ENCODE data around the gene SPATA45. TPM values are rescaled to one million over a fixed set of nuclear protein-coding genes. Genes with fewer than 3 reads are reported as not detected.

The SPATA45 gene
- total and polyA plus RNA-seq, 2 of the 13 experiments (the other 11 are each of a cell fraction or from before 2014, with no cell fraction given): 0.17 to 0.64 TPM

DNA sequence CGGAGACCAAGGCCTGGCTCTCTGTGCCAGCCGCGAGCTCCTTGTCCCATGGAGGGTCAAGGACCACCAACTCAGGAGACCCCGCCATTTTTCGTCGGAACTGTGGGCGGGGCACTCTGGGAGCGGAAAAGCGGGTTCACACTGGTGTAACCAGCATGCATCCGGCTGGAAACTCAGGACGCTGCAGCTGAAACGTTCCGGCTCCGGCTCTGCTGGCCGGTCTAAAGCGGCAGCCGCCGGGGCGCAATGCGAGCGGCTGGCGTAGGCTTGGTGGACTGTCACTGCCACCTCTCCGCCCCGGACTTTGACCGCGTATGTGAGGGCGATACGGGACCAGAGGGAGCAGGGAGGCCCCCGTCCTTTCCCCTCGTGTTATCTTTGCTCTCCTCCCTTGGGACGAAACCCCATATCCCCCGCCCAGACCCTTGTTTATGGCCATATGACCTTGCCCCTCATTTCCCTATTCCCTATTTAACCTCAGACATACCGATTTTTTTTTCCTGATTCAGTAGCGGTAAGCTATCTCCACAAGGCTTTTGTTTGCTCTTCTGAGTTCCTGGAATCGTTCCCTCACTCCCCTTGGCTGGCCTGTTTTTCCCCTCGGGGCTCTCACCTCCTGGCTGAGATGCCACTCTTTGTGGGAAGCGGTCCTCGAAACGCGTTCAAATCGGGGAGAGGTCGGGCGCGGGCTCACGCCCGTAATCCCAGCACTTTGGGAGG, 55.6 kb downstream of the SPATA45 start, which contains the start of the genes NSL1 and TATDN3 (continued):
- TF ChIP-seq HNF4G (IDR thresholded peaks at IDR 0.05; ENCODE audit: borderline replicate concordance, low read depth, low read length) (peak; percentile 99), HNF4G (CRISPR knock-in tag; IDR thresholded peaks at IDR 0.05; ENCODE audit: borderline replicate concordance, low read depth) (peak; percentile 99), KMT2B (CRISPR knock-in tag; IDR thresholded peaks at IDR 0.05) (peak; percentile 98), MAF1 (CRISPR knock-in tag; IDR thresholded peaks at IDR 0.05; ENCODE audit: borderline replicate concordance) (peak; percentile 84), SIN3A (IDR thresholded peaks at IDR 0.05; ENCODE audit: borderline replicate concordance, low read depth, low read length) (peak; percentile 95; the same call in 1 of the 2 replicates), ZIK1 (CRISPR knock-in tag; IDR thresholded peaks at IDR 0.05; ENCODE audit: borderline replicate concordance, low read depth) (peak; percentile 95), ZBTB3 (CRISPR knock-in tag; IDR thresholded peaks at IDR 0.05; ENCODE audit: borderline replicate concordance, low read depth) (peak; percentile 80; the same call in 1 of the 2 replicates), ZNF326 (CRISPR knock-in tag; IDR thresholded peaks at IDR 0.05; ENCODE audit: borderline replicate concordance) (0 out of 2 replicates have a peak, but pooled peaks have one; percentile 9), ZNF746 (CRISPR knock-in tag; IDR thresholded peaks at IDR 0.05) (peak; percentile 95), ZNF891 (CRISPR knock-in tag; IDR thresholded peaks at IDR 0.05) (peak; percentile 95), POLR2G (IDR thresholded peaks at IDR 0.05; ENCODE audit: low read depth, low read length) (peak; percentile 92), HNRNPL (IDR thresholded peaks at IDR 0.05; ENCODE audit: low read depth, low read length) (peak; percentile 84), ZNF546 (CRISPR knock-in tag; conservative IDR thresholded peaks at IDR 0.05) (peak; percentile 59), ZNF670 (CRISPR knock-in tag; IDR thresholded peaks at IDR 0.05; ENCODE audit: borderline replicate concordance) (peak; percentile 99), TCF7 (IDR thresholded peaks at IDR 0.05; ENCODE audit: low read depth) (0 out of 2 replicates have a peak, but pooled peaks have one; percentile 21), ZNF562 (CRISPR knock-in tag; IDR thresholded peaks at IDR 0.05; ENCODE audit: borderline replicate concordance) (no peak; the same call in 1 of the 2 replicates), RFX5 (IDR thresholded peaks at IDR 0.05; ENCODE audit: low read depth, low read length) (no peak), AGO1 (IDR thresholded peaks at IDR 0.05; ENCODE audit: low read depth, low read length, poor library complexity, severe bottlenecking) (peak; percentile 50)
- TF ChIP-seq, protein P1, sequence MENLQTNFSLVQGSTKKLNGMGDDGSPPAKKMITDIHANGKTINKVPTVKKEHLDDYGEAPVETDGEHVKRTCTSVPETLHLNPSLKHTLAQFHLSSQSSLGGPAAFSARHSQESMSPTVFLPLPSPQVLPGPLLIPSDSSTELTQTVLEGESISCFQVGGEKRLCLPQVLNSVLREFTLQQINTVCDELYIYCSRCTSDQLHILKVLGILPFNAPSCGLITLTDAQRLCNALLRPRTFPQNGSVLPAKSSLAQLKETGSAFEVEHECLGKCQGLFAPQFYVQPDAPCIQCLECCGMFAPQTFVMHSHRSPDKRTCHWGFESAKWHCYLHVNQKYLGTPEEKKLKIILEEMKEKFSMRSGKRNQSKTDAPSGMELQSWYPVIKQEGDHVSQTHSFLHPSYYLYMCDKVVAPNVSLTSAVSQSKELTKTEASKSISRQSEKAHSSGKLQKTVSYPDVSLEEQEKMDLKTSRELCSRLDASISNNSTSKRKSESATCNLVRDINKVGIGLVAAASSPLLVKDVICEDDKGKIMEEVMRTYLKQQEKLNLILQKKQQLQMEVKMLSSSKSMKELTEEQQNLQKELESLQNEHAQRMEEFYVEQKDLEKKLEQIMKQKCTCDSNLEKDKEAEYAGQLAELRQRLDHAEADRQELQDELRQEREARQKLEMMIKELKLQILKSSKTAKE (CRISPR knock-in tag; IDR thresholded peaks at IDR 0.05; ENCODE audit: borderline replicate concordance): no peak; the same call in 1 of the 2 replicates
- TF ChIP-seq, protein P2, sequence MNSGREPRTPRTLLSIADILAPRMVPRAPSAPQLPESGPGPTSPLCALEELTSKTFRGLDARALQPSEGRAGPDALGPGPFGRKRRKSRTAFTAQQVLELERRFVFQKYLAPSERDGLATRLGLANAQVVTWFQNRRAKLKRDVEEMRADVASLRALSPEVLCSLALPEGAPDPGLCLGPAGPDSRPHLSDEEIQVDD (CRISPR knock-in tag; IDR thresholded peaks at IDR 0.05; ENCODE audit: borderline replicate concordance): no peak
- TF ChIP-seq, protein P3, sequence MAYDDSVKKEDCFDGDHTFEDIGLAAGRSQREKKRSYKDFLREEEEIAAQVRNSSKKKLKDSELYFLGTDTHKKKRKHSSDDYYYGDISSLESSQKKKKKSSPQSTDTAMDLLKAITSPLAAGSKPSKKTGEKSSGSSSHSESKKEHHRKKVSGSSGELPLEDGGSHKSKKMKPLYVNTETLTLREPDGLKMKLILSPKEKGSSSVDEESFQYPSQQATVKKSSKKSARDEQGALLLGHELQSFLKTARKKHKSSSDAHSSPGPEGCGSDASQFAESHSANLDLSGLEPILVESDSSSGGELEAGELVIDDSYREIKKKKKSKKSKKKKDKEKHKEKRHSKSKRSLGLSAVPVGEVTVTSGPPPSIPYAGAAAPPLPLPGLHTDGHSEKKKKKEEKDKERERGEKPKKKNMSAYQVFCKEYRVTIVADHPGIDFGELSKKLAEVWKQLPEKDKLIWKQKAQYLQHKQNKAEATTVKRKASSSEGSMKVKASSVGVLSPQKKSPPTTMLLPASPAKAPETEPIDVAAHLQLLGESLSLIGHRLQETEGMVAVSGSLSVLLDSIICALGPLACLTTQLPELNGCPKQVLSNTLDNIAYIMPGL (CRISPR knock-in tag; IDR thresholded peaks at IDR 0.05; ENCODE audit: borderline replicate concordance in 1 of 2, low read depth in 1 of 2): peak; percentile 97 to 98

All from HepG2 (cell line).